IMR-90 (cell line): ENCODE measurements around the gene SLC26A8. TPM values are rescaled to one million over a fixed set of nuclear protein-coding genes. Genes with fewer than 3 reads are reported as not detected.

ENCODE experiments used
- ATAC-seq: fragments of 200-7000 bp; cut with Tn5 transposase; 2 replicates; pipeline ENCODE4 v1.9.1; 2020; ENCODE audit warnings: low read depth, mild to moderate bottlenecking, moderate library complexity
- BruUV-seq: library from RNA; stranded (reverse); fragments of 400-500 nt; replicated peaks from 2 replicates; lab custom pipeline; 2021; lab: Mats Ljungman, UMichigan
- CTCF ChIA-PET: fragments of 300-600 bp; formaldehyde crosslinking; extraction: SDS; loops from one replicate; lab custom pipeline; 2021; ENCODE audit warnings: antibody characterized with exemption; lab: Yijun Ruan, JAX
- POLR2A ChIA-PET: fragments of 300-600 bp; sonication (Branson Sonifier 250); formaldehyde crosslinking; loops from one replicate; lab custom pipeline; 2022; ENCODE audit warnings: antibody characterized with exemption; ENCODE audit not compliant: unreplicated experiment; lab: Charles Lee
- DNase-seq: peaks from one replicate; pipeline ENCODE4 v3.0.0; 2013
- H2AFZ ChIP-seq: replicated peaks from 2 replicates; pipeline ENCODE3; 2013; ENCODE audit warnings: low read length, mild to moderate bottlenecking; ENCODE audit not compliant: poor library complexity
- H2AK5ac ChIP-seq: 2 replicates; pipeline ENCODE4 v1.6.1; 2013; ENCODE audit warnings: low read depth, low read length, inconsistent platforms
- H2AK9ac ChIP-seq: replicated peaks from 2 replicates; pipeline ENCODE3; 2013; ENCODE audit warnings: mild to moderate bottlenecking, low read depth, low read length, moderate library complexity; ENCODE audit not compliant: poor library complexity
- H2BK120ac ChIP-seq: 2 replicates; pipeline ENCODE4 v1.6.1; 2013; ENCODE audit warnings: low read depth, low read length, inconsistent platforms
- H2BK15ac ChIP-seq: 3 replicates; pipeline ENCODE4 v1.6.1; 2013; ENCODE audit warnings: low read depth, low read length, inconsistent platforms
- H2BK20ac ChIP-seq: 2 replicates; pipeline ENCODE4 v1.6.1; 2013; ENCODE audit warnings: low read depth, mild to moderate bottlenecking, inconsistent platforms, low read length, moderate library complexity
- H2BK5ac ChIP-seq: 2 replicates; pipeline ENCODE4 v1.6.1; 2013; ENCODE audit warnings: mild to moderate bottlenecking, low read depth, low read length, inconsistent platforms; ENCODE audit not compliant: poor library complexity, severe bottlenecking
- H3K14ac ChIP-seq: replicated peaks from 2 replicates; pipeline ENCODE4 v1.6.1; 2013; ENCODE audit warnings: low read depth, low read length, inconsistent platforms
- H3K18ac ChIP-seq: 2 replicates; pipeline ENCODE4 v1.6.1; 2013; ENCODE audit warnings: low read depth, low read length, control low read depth
- H3K23ac ChIP-seq: 2 replicates; pipeline ENCODE4 v1.6.1; 2013; ENCODE audit warnings: low read depth, low read length, inconsistent platforms
- H3K27ac ChIP-seq: 2 replicates; pipeline ENCODE4 v1.5.1; 2013; ENCODE audit warnings: mild to moderate bottlenecking, control low read depth, low read length; ENCODE audit not compliant: insufficient read depth
- H3K27me3 ChIP-seq: 2 replicates; pipeline ENCODE4 v1.6.1; 2013; ENCODE audit warnings: low read length; ENCODE audit not compliant: control insufficient read depth, insufficient read depth
- H3K36me3 ChIP-seq: 2 replicates; pipeline ENCODE4 v1.6.1; 2013; ENCODE audit warnings: low read length, mixed read lengths; ENCODE audit not compliant: control insufficient read depth, insufficient read depth
- H3K4ac ChIP-seq: 2 replicates; pipeline ENCODE4 v1.6.1; 2013; ENCODE audit warnings: low read depth, low read length, inconsistent platforms
- H3K4me1 ChIP-seq: 2 replicates; pipeline ENCODE4 v1.6.1; 2013; ENCODE audit warnings: low read length, mixed read lengths; ENCODE audit not compliant: control insufficient read depth, insufficient read depth
- H3K4me2 ChIP-seq: 2 replicates; pipeline ENCODE4 v1.6.1; 2013; ENCODE audit warnings: low read depth, mild to moderate bottlenecking, control low read depth, low read length, moderate library complexity
- H3K4me3 ChIP-seq: 2 replicates; pipeline ENCODE4 v1.5.1; 2013; ENCODE audit warnings: low read depth, mild to moderate bottlenecking, control low read depth, low read length, moderate library complexity; ENCODE audit not compliant: insufficient read depth
- H3K56ac ChIP-seq: 2 replicates; pipeline ENCODE4 v1.6.1; 2013; ENCODE audit warnings: low read length, inconsistent platforms; ENCODE audit not compliant: insufficient read depth; ENCODE audit errors: extremely low read depth
- H3K79me1 ChIP-seq, 2 experiments: 2 replicates each; pipeline ENCODE4 v1.6.1; 2013; ENCODE audit warnings: low read length in 2 of 2, inconsistent platforms in 1 of 2, low read depth in 1 of 2
- H3K9ac ChIP-seq: 2 replicates; pipeline ENCODE4 v1.6.1; 2013; ENCODE audit warnings: low read depth, low read length, control low read depth
- H3K9me1 ChIP-seq: 2 replicates; pipeline ENCODE4 v1.6.1; 2013; ENCODE audit warnings: low read length, inconsistent platforms; ENCODE audit not compliant: insufficient read depth
- H3K9me3 ChIP-seq: 2 replicates; pipeline ENCODE4 v1.6.1; 2013; ENCODE audit warnings: low read length; ENCODE audit not compliant: control insufficient read depth, insufficient read depth
- H4K20me1 ChIP-seq: 2 replicates; pipeline ENCODE4 v1.6.1; 2013; ENCODE audit warnings: low read length, inconsistent platforms; ENCODE audit not compliant: insufficient read depth
- H4K5ac ChIP-seq: 2 replicates; pipeline ENCODE4 v1.6.1; 2013; ENCODE audit warnings: mild to moderate bottlenecking, low read depth, low read length, control low read depth
- H4K8ac ChIP-seq, 2 experiments: 2 replicates each; pipeline ENCODE4 v1.6.1; 2013; ENCODE audit warnings: low read depth in 2 of 2, low read length in 2 of 2, control low read depth in 1 of 2, inconsistent platforms in 1 of 2
- H4K91ac ChIP-seq: 2 replicates; pipeline ENCODE4 v1.6.1; 2013; ENCODE audit warnings: low read depth, low read length, inconsistent platforms; ENCODE audit not compliant: insufficient read depth
- BHLHE40 ChIP-seq: fragments of 150-350 bp; IDR thresholded peaks from 2 replicates; pipeline ENCODE4 v1.6.1; 2016; ENCODE audit warnings: mild to moderate bottlenecking, low read depth, low read length
- CEBPB ChIP-seq: IDR thresholded peaks from 2 replicates; pipeline ENCODE4 v1.6.1; 2012; ENCODE audit warnings: low read depth, low read length, improper control_type of control experiment
- CHD1 ChIP-seq: IDR thresholded peaks from 2 replicates; pipeline ENCODE4 v1.6.1; 2012; ENCODE audit warnings: low read depth, low read length, improper control_type of control experiment
- FOS ChIP-seq: fragments of 150-350 bp; IDR thresholded peaks from 2 replicates; pipeline ENCODE4 v1.6.1; 2016; ENCODE audit warnings: low read depth, low read length
- MAFK ChIP-seq: IDR thresholded peaks from 2 replicates; pipeline ENCODE4 v1.6.1; 2012; ENCODE audit warnings: low read depth, low read length, improper control_type of control experiment
- MAZ ChIP-seq: IDR thresholded peaks from 2 replicates; pipeline ENCODE4 v1.6.1; 2012; ENCODE audit warnings: low read depth, mild to moderate bottlenecking, low read length, improper control_type of control experiment, moderate library complexity, borderline replicate concordance
- MXI1 ChIP-seq: IDR thresholded peaks from 2 replicates; pipeline ENCODE4 v1.6.1; 2012; ENCODE audit warnings: low read depth, mild to moderate bottlenecking, low read length, moderate library complexity, borderline replicate concordance
- NFE2L2 ChIP-seq: fragments of 150-350 bp; IDR thresholded peaks from 2 replicates; pipeline ENCODE4 v1.6.1; 2016; ENCODE audit warnings: low read depth, mild to moderate bottlenecking, low read length
- POLR2A ChIP-seq: IDR thresholded peaks from 2 replicates; pipeline ENCODE4 v1.6.1; 2012; ENCODE audit warnings: mild to moderate bottlenecking, low read depth, low read length
- RAD21 ChIP-seq: IDR thresholded peaks from 2 replicates; pipeline ENCODE4 v1.6.1; 2012; ENCODE audit warnings: low read length, improper control_type of control experiment
- RCOR1 ChIP-seq: IDR thresholded peaks from 2 replicates; pipeline ENCODE4 v1.6.1; 2012; ENCODE audit warnings: mild to moderate bottlenecking, low read length, improper control_type of control experiment; ENCODE audit not compliant: insufficient replicate concordance
- RFX5 ChIP-seq: IDR thresholded peaks from 2 replicates; pipeline ENCODE4 v1.8.0; 2012; ENCODE audit warnings: low read depth, mild to moderate bottlenecking, low read length, moderate library complexity
- SMC3 ChIP-seq: fragments of 150-350 bp; IDR thresholded peaks from 2 replicates; pipeline ENCODE4 v1.6.1; 2016; ENCODE audit warnings: low read depth, mild to moderate bottlenecking, antibody characterized with exemption, low read length, moderate library complexity
- WGBS, 2 experiments: methylation state at CpG; one replicate each; pipeline versions ENCODE4 v1.1.5 to v1.1.7; 2013; ENCODE audit warnings: missing lambda C conversion rate in 2 of 2; ENCODE audit not compliant: insufficient read length in 1 of 2; ENCODE audit errors: extremely low coverage in 2 of 2; 5-methylcytosine and 5-hydroxymethylcytosine counted together
- dilution Hi-C: fragments of 300-500 bp; cut with HindIII; formaldehyde crosslinking; loops from one replicate; pipeline ENCODE4 v1.14.3; 2018; ENCODE audit warnings: low sequenced_read_pairs; ENCODE audit not compliant: unreplicated experiment
- in situ Hi-C: fragments of 300-500 bp; cut with MboI; formaldehyde crosslinking; loops from 3 replicates; pipeline ENCODE4 v1.14.3; 2019; ENCODE audit warnings: low sequenced_read_pairs, inconsistent platforms, mixed read lengths
- intact Hi-C: fragments of 100-400 bp; cut with micrococcal nuclease; formaldehyde crosslinking; loops from 2 replicates; pipeline ENCODE4 v1.10.0; 2022
- polyA plus RNA-seq, 3 experiments: library from polyadenylated mRNA; depleted of rRNA; stranded (reverse); fragments of >200 nt; gene quantifications; 2 replicates each; pipeline ENCODE4 v1.2.3, GENCODE V29; 2012; ENCODE audit warnings: low replicate concordance in 1 of 3
- total RNA-seq: library from RNA; depleted of rRNA; stranded (reverse); fragments of >200 nt; gene quantifications from 2 replicates; pipeline ENCODE4 v1.2.3, GENCODE V29; 2012
- TF ChIP-seq, protein P1 (sequence below): conservative IDR thresholded peaks from 2 replicates; pipeline ENCODE4 v1.5.1; 2012; ENCODE audit warnings: mild to moderate bottlenecking, low read depth, low read length, improper control_type of control experiment
- TF ChIP-seq, protein P2 (sequence below): fragments of 150-350 bp; IDR thresholded peaks from 2 replicates; pipeline ENCODE4 v1.6.1; 2016; ENCODE audit warnings: low read depth, mild to moderate bottlenecking, low read length, moderate library complexity, borderline replicate concordance
- TF ChIP-seq, protein P3 (sequence below): fragments of 150-350 bp; IDR thresholded peaks from 2 replicates; pipeline ENCODE4 v1.6.1; 2017; ENCODE audit warnings: mild to moderate bottlenecking, antibody characterized with exemption, low read length, low read depth

The SLC26A8 gene
- total and polyA plus RNA-seq, 2 of the 4 experiments (the other 2 are of a cell fraction) = 0.07 TPM; not detected in 1

DNA sequence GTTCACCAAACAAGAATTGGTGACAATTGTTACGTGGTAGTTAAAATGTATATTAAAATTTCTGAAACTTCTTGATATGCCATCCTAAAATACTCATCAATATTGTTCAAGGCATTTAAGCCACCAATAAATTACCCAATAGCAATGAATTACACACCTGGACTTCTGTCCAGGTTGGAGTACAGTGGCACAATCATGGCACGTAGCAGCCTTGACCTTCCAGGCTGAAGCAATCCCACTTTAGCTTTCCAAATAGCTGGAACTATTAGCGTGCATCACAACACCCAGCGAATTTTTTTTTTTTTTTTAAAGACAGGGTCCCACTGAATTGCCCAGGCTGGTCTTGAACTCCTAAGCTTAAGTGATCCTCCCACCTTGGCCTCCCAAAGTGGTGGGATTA, 120.8 kb downstream of the SLC26A8 start:
- H3K56ac ChIP-seq = no peak overlapping the region
- no peak overlapping the region for H3K14ac ChIP-seq
- H3K4me1 ChIP-seq = peaks cover 5% of the 10 kb centered on the region
- H4K8ac ChIP-seq = no peak overlapping the region
- no peak overlapping the region for H2BK20ac ChIP-seq
- no peak for DNase-seq
- CTCF ChIA-PET = interaction anchor here (0.5 kb wide), 1 partner anchor 175 kb away, joined by 3 read pairs; no protein-coding TSS in a partner anchor
- no peak overlapping the region for H3K9ac ChIP-seq
- no peak overlapping the region for H2BK120ac ChIP-seq
- no peak overlapping the region for H2BK5ac ChIP-seq
- H2BK15ac ChIP-seq = no peak overlapping the region
- H3K27me3 ChIP-seq = no peaks in the 10 kb centered on the region
- H2AFZ ChIP-seq = no peak overlapping the region
- peaks cover 7% of the 10 kb centered on the region; the same call in 1 of the 2 replicates for H4K20me1 ChIP-seq
- TF ChIP-seq NFE2L2 = no peak
- TF ChIP-seq RAD21 = no peak
- TF ChIP-seq, protein P1, sequence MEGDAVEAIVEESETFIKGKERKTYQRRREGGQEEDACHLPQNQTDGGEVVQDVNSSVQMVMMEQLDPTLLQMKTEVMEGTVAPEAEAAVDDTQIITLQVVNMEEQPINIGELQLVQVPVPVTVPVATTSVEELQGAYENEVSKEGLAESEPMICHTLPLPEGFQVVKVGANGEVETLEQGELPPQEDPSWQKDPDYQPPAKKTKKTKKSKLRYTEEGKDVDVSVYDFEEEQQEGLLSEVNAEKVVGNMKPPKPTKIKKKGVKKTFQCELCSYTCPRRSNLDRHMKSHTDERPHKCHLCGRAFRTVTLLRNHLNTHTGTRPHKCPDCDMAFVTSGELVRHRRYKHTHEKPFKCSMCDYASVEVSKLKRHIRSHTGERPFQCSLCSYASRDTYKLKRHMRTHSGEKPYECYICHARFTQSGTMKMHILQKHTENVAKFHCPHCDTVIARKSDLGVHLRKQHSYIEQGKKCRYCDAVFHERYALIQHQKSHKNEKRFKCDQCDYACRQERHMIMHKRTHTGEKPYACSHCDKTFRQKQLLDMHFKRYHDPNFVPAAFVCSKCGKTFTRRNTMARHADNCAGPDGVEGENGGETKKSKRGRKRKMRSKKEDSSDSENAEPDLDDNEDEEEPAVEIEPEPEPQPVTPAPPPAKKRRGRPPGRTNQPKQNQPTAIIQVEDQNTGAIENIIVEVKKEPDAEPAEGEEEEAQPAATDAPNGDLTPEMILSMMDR = no peak
- TF ChIP-seq RCOR1 = no peak
- TF ChIP-seq, protein P2, sequence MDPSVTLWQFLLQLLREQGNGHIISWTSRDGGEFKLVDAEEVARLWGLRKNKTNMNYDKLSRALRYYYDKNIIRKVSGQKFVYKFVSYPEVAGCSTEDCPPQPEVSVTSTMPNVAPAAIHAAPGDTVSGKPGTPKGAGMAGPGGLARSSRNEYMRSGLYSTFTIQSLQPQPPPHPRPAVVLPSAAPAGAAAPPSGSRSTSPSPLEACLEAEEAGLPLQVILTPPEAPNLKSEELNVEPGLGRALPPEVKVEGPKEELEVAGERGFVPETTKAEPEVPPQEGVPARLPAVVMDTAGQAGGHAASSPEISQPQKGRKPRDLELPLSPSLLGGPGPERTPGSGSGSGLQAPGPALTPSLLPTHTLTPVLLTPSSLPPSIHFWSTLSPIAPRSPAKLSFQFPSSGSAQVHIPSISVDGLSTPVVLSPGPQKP = no peak
- TF ChIP-seq SMC3 = no peak
- TF ChIP-seq POLR2A = no peak
- TF ChIP-seq FOS = no peak
- no peak for TF ChIP-seq MAZ
- TF ChIP-seq MAFK = no peak
- TF ChIP-seq, protein P3, sequence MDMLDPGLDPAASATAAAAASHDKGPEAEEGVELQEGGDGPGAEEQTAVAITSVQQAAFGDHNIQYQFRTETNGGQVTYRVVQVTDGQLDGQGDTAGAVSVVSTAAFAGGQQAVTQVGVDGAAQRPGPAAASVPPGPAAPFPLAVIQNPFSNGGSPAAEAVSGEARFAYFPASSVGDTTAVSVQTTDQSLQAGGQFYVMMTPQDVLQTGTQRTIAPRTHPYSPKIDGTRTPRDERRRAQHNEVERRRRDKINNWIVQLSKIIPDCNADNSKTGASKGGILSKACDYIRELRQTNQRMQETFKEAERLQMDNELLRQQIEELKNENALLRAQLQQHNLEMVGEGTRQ = no peak
- no peak for TF ChIP-seq RFX5
- TF ChIP-seq MXI1 = no peak
- TF ChIP-seq CEBPB = no peak
- TF ChIP-seq CHD1 = no peak
- no peak for TF ChIP-seq BHLHE40
- H3K9me1 ChIP-seq = peaks cover 3% of the 10 kb centered on the region; the same call in 1 of the 2 replicates
- no peak overlapping the region for H4K91ac ChIP-seq
- no peak overlapping the region for H3K4me3 ChIP-seq
- H3K18ac ChIP-seq = no peak overlapping the region
- no peak overlapping the region for H3K4ac ChIP-seq
- H3K9me3 ChIP-seq = no peaks in the 10 kb centered on the region; the same call in 1 of the 2 replicates
- no peak overlapping the region for H3K23ac ChIP-seq
- no peak overlapping the region for H2AK5ac ChIP-seq
- in situ Hi-C loops (no loop called here), intact Hi-C loops (no loop called here), dilution Hi-C loops (no loop called here)
- ATAC-seq = no peak
- no CpG with 5 or more reads among the region's 4 CpGs for WGBS, 2 experiments
- H4K5ac ChIP-seq = no peak overlapping the region
- peaks cover 48 to 73% of the 10 kb centered on the region in 2 experiments for H3K79me1 ChIP-seq
- peaks cover 7% of the 10 kb centered on the region; the same call in 1 of the 2 replicates for H3K36me3 ChIP-seq
- H2AK9ac ChIP-seq = no peak overlapping the region
- no peak overlapping the region for H3K4me2 ChIP-seq
- no TSS peak for BruUV-seq
- POLR2A ChIA-PET = no interaction called here
- H3K27ac ChIP-seq = no peak overlapping the region
